ENCODE results near the gene OR7G1. TPM values are rescaled to one million over a fixed set of nuclear protein-coding genes. Genes with fewer than 3 reads are reported as not detected.

OR7G1 gene
- total RNA-seq, 1 experiment from 2014 or later: not detected

- Mint-ChIP-seq H3K9me3 (ENCODE audit: unreplicated experiment) (peaks cover 16% of the 10 kb centered on the region), H3K27me3 (ENCODE audit: insufficient read depth, unreplicated experiment) (no peaks in the 10 kb centered on the region), H3K4me3 (ENCODE audit: unreplicated experiment) (peak within 1 kb of the TSS; percentile 99), H3K27ac (ENCODE audit: low read depth, unreplicated experiment) (peak within 1 kb of the TSS; percentile 97), H3K4me1 (ENCODE audit: insufficient read depth, unreplicated experiment) (no peaks in the 10 kb centered on the region), H3K36me3 (ENCODE audit: insufficient read depth, unreplicated experiment) (peaks cover 14% of the 10 kb centered on the region)
- CTCF ChIA-PET: interaction anchor here (0.6 kb wide), 2 partner anchors 879 to 1350 kb away, joined by 3 read pairs; no protein-coding TSS in a partner anchor
- intact Hi-C loops (cut with micrococcal nuclease): loop anchor here (1.0 to 5.0 kb wide), 4 partner anchors 308 to 656 kb away; partner anchors contain the start of genes MBD3L1, ZNF426 and ZNF558
- DNase-seq (ENCODE audit: unreplicated experiment): peak; percentile 95
- no TSS peak for BruUV-seq (replicated peaks)
- no peak for TF ChIP-seq CTCF (IDR thresholded peaks at IDR 0.05; ENCODE audit: unreplicated experiment)
- POLR2A ChIA-PET: interaction anchor here (0.7 to 1.4 kb wide), 5 partner anchors 130 to 628 kb away, joined by 3 to 8 read pairs (median 3); partner anchors contain the start of gene ZNF846
Measured at GRCh38 chr19:9140159-9140874, 24.8 kb upstream of the OR7G1 start, which contains the start of gene ZNF317. Gene ZNF317 (plus strand): TSS chr19:9140397. CDS start chr19:9156017, 15,620 bp downstream.

GRCh38 chr19:9139609-9140158, 24.1 kb upstream of the OR7G1 start:
- H3K27ac Mint-ChIP-seq (ENCODE audit: low read depth, unreplicated experiment): peak overlapping the region; percentile 97
- no peaks in the 10 kb centered on the region for H3K4me1 Mint-ChIP-seq (ENCODE audit: insufficient read depth, unreplicated experiment)
- DNase-seq (ENCODE audit: unreplicated experiment): no peak
- BruUV-seq (replicated peaks): TSS peak; percentile 79
- H3K4me3 Mint-ChIP-seq (ENCODE audit: unreplicated experiment): peak overlapping the region; percentile 99
- H3K9me3 Mint-ChIP-seq (ENCODE audit: unreplicated experiment): peaks cover 12% of the 10 kb centered on the region
- H3K36me3 Mint-ChIP-seq (ENCODE audit: insufficient read depth, unreplicated experiment): peaks cover 9% of the 10 kb centered on the region
- no peaks in the 10 kb centered on the region for H3K27me3 Mint-ChIP-seq (ENCODE audit: insufficient read depth, unreplicated experiment)
- POLR2A ChIA-PET: interaction anchor here (0.7 kb wide), 1 partner anchor 64 kb away, joined by 5 read pairs; no protein-coding TSS in a partner anchor
- CTCF ChIA-PET: interaction anchor here (1.2 kb wide), 1 partner anchor 483 kb away, joined by 3 read pairs; no protein-coding TSS in a partner anchor
- no peak for TF ChIP-seq CTCF (IDR thresholded peaks at IDR 0.05; ENCODE audit: unreplicated experiment)
- intact Hi-C loops (cut with micrococcal nuclease): loop anchor here (1.0 to 10.0 kb wide), 7 partner anchors 168 to 888 kb away; partner anchors contain the start of genes MBD3L1, ZNF266, ZNF426 and ZNF558

GRCh38 chr19:9132422-9132821, 16.9 kb upstream of the OR7G1 start:
- POLR2A ChIA-PET: interaction anchor here (0.6 kb wide), 1 partner anchor 114 kb away, joined by 3 read pairs; no protein-coding TSS in a partner anchor
- no peaks in the 10 kb centered on the region for H3K36me3 Mint-ChIP-seq (ENCODE audit: insufficient read depth, unreplicated experiment)
- no peak for DNase-seq (ENCODE audit: unreplicated experiment)
- TF ChIP-seq CTCF (IDR thresholded peaks at IDR 0.05; ENCODE audit: unreplicated experiment): no peak
- intact Hi-C loops (cut with micrococcal nuclease): loop anchor here (10.0 kb wide), 1 partner anchor 302 kb away; the partner anchor contains the start of gene ZNF266
- no peaks in the 10 kb centered on the region for H3K4me1 Mint-ChIP-seq (ENCODE audit: insufficient read depth, unreplicated experiment)
- CTCF ChIA-PET: interaction anchor here (0.6 to 0.7 kb wide), 4 partner anchors 71 to 666 kb away, joined by 3 to 5 read pairs (median 4); no protein-coding TSS in a partner anchor
- no peak overlapping the region for H3K4me3 Mint-ChIP-seq (ENCODE audit: unreplicated experiment)
- no peak overlapping the region for H3K27ac Mint-ChIP-seq (ENCODE audit: low read depth, unreplicated experiment)
- H3K9me3 Mint-ChIP-seq (ENCODE audit: unreplicated experiment): peaks cover 3% of the 10 kb centered on the region
- no TSS peak for BruUV-seq (replicated peaks)
- no peaks in the 10 kb centered on the region for H3K27me3 Mint-ChIP-seq (ENCODE audit: insufficient read depth, unreplicated experiment)

GRCh38 chr19:9130965-9131364, 15.4 kb upstream of the OR7G1 start:
- intact Hi-C loops (cut with micrococcal nuclease): loop anchor here (10.0 kb wide), 1 partner anchor 304 kb away; the partner anchor contains the start of gene ZNF266
- Mint-ChIP-seq H3K36me3 (ENCODE audit: insufficient read depth, unreplicated experiment) (no peaks in the 10 kb centered on the region), H3K27ac (ENCODE audit: low read depth, unreplicated experiment) (no peak overlapping the region), H3K4me1 (ENCODE audit: insufficient read depth, unreplicated experiment) (no peaks in the 10 kb centered on the region), H3K27me3 (ENCODE audit: insufficient read depth, unreplicated experiment) (no peaks in the 10 kb centered on the region), H3K9me3 (ENCODE audit: unreplicated experiment) (peaks cover 17% of the 10 kb centered on the region), H3K4me3 (ENCODE audit: unreplicated experiment) (no peak overlapping the region)
- ChIA-PET POLR2A (no interaction called here), CTCF (interaction anchor here (0.6 to 0.7 kb wide), 2 partner anchors 202 to 665 kb away, joined by 3 read pairs; no protein-coding TSS in a partner anchor)
- no peak for DNase-seq (ENCODE audit: unreplicated experiment)
- TF ChIP-seq CTCF (IDR thresholded peaks at IDR 0.05; ENCODE audit: unreplicated experiment): no peak
- BruUV-seq (replicated peaks): no TSS peak
